WERI-Rb-1 (cell line): ENCODE data around the gene UPF2.

Experiments
- DNase-seq: peaks from one replicate; pipeline ENCODE4 v3.0.0-alpha.2; 2020
- H3K27ac ChIP-seq: fragments of 250-450 bp; sonication (Bioruptor Pico); 2 replicates; pipeline ENCODE4 v1.5.1; 2020; ENCODE audit warnings: mild to moderate bottlenecking, moderate library complexity
- H3K27me3 ChIP-seq: fragments of 250-450 bp; sonication (Bioruptor Pico); 2 replicates; pipeline ENCODE4 v1.5.1; 2021; ENCODE audit warnings: mild to moderate bottlenecking, low read depth, moderate library complexity; ENCODE audit not compliant: insufficient read depth, severe bottlenecking
- H3K36me3 ChIP-seq: fragments of 250-450 bp; sonication (Bioruptor Pico); 2 replicates; pipeline ENCODE4 v1.5.1; 2020; ENCODE audit warnings: mild to moderate bottlenecking, moderate library complexity
- H3K4me3 ChIP-seq: 2 replicates; pipeline ENCODE4 v1.5.1; 2011; ENCODE audit warnings: low read depth, mild to moderate bottlenecking, control low read depth, low read length
- H3K9me3 ChIP-seq: fragments of 250-450 bp; sonication (Bioruptor Pico); 2 replicates; pipeline ENCODE4 v1.5.1; 2021; ENCODE audit warnings: mild to moderate bottlenecking, moderate library complexity; ENCODE audit not compliant: severe bottlenecking
- CTCF ChIP-seq: IDR thresholded peaks from 2 replicates; pipeline ENCODE4 v1.5.1; 2011; ENCODE audit warnings: low read depth, mild to moderate bottlenecking, control low read depth, inconsistent platforms, low read length

The UPF2 gene

GRCh38 chr10:11962176-11962575, 80.4 kb downstream of the UPF2 start:
- Histone ChIP-seq H3K27me3 (no peaks in the 10 kb centered on the region), H3K9me3 (no peaks in the 10 kb centered on the region), H3K4me3 (no peak overlapping the region), H3K36me3 (peaks cover 8% of the 10 kb centered on the region), H3K27ac (no peak overlapping the region)
- TF ChIP-seq CTCF: no peak
- DNase-seq: no peak

GRCh38 chr10:11961771-11962170, 80.8 kb downstream of the UPF2 start:
- H3K4me3 ChIP-seq: no peak overlapping the region
- peaks cover 8% of the 10 kb centered on the region for H3K36me3 ChIP-seq
- no peak for TF ChIP-seq CTCF
- no peaks in the 10 kb centered on the region for H3K9me3 ChIP-seq
- no peak for DNase-seq
- H3K27ac ChIP-seq: no peak overlapping the region
- no peaks in the 10 kb centered on the region for H3K27me3 ChIP-seq

GRCh38 chr10:11959966-11960365, 82.6 kb downstream of the UPF2 start:
- Histone ChIP-seq H3K4me3 (no peak overlapping the region), H3K27me3 (no peaks in the 10 kb centered on the region), H3K36me3 (no peaks in the 10 kb centered on the region; the same call in none of the 2 replicates), H3K27ac (no peak overlapping the region), H3K9me3 (no peaks in the 10 kb centered on the region)
- TF ChIP-seq CTCF: no peak
- no peak for DNase-seq

GRCh38 chr10:11958956-11959355, 83.7 kb downstream of the UPF2 start:
- no peak for TF ChIP-seq CTCF
- H3K27ac ChIP-seq: no peak overlapping the region
- H3K27me3 ChIP-seq: no peaks in the 10 kb centered on the region
- H3K9me3 ChIP-seq: no peaks in the 10 kb centered on the region
- no peak for DNase-seq
- H3K4me3 ChIP-seq: no peak overlapping the region
- no peaks in the 10 kb centered on the region; the same call in none of the 2 replicates for H3K36me3 ChIP-seq

- Histone ChIP-seq H3K4me3 (no peak overlapping the region), H3K36me3 (no peaks in the 10 kb centered on the region; the same call in none of the 2 replicates), H3K9me3 (no peaks in the 10 kb centered on the region), H3K27ac (no peak overlapping the region), H3K27me3 (no peaks in the 10 kb centered on the region)
- no peak for DNase-seq
- no peak for TF ChIP-seq CTCF
These were observed 90.9 kb downstream of the UPF2 start for GRCh38 chr10:11951695-11952094.

GRCh38 chr10:11950325-11951018, 92.1 kb downstream of the UPF2 start:
- no peaks in the 10 kb centered on the region for H3K9me3 ChIP-seq
- H3K27me3 ChIP-seq: no peaks in the 10 kb centered on the region
- no peak for DNase-seq
- no peak for TF ChIP-seq CTCF
- no peak overlapping the region for H3K4me3 ChIP-seq
- no peak overlapping the region for H3K27ac ChIP-seq
- no peaks in the 10 kb centered on the region; the same call in none of the 2 replicates for H3K36me3 ChIP-seq
